ENCODE results near the gene PIGA.

- no peak for TF ChIP-seq CTCF (IDR thresholded peaks at IDR 0.05; ENCODE audit: insufficient read depth, low read length, poor library complexity, severe bottlenecking)
- TF ChIP-seq EZH2phosphoT487 (conservative IDR thresholded peaks at IDR 0.05; ENCODE audit: low read length), result no peak
Observed at GRCh38 chrX:15292861-15293260, 42.5 kb downstream of the PIGA start.
